DOHH2 (cell line): ENCODE data around the gene DDX1.

Experiments used
- EZH2phosphoT487 ChIP-seq: fragments of 200-600 bp; sonication (generic); IDR thresholded peaks from 2 replicates; pipeline ENCODE4 v1.6.1; 2017; ENCODE audit warnings: borderline replicate concordance, mild to moderate bottlenecking, antibody characterized with exemption, low read length, moderate library complexity, mixed read lengths
- TF ChIP-seq, protein P1 (sequence below): fragments of 200-600 bp; sonication (generic); IDR thresholded peaks from one replicate; pipeline ENCODE4 v1.5.1; 2014; ENCODE audit warnings: antibody characterized with exemption, mild to moderate bottlenecking, low read depth, low read length; ENCODE audit not compliant: poor library complexity, severe bottlenecking

DNA sequence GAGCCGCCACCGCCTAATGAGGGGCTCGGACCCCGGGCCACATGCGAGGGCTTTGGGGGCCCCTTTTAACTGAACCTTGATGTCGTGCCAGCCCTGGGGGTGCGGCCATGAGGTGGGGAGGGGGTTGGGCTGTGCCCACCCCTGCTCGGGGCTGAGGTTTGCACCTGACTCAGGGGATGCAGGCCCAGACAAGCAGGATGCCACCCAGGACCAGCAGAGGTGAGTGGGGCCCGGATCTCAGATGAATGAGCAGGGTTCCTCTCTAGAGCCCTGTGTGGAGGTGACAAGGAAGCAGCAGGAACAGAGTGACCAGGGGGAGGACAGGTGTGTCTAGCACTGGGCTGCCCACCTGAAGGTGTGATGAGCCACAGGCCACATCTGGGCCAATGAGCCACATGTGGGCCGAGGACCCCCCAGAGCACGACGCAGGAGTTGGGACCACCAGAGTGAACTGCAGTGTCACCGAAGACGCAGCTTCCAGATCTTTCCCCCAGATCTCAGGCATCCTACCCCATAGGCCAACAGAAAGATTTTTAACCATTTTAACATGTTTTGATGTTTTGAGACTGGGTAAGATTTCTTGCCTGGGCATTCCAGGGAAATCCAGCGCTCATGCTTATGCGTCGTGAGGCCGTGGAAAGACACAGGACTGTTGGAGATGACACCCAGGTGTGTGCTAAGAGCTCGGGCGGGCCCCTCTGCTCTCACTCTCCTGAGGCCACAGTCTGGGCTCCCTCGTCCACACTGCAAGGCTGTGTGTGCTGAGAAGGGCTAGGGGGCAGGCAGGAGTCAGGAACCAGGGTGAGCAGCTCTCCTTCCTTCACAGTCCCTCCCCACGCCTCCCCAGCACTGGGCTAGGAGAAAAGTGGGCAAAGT, 73.6 kb downstream of the DDX1 start:
- TF ChIP-seq, protein P1, sequence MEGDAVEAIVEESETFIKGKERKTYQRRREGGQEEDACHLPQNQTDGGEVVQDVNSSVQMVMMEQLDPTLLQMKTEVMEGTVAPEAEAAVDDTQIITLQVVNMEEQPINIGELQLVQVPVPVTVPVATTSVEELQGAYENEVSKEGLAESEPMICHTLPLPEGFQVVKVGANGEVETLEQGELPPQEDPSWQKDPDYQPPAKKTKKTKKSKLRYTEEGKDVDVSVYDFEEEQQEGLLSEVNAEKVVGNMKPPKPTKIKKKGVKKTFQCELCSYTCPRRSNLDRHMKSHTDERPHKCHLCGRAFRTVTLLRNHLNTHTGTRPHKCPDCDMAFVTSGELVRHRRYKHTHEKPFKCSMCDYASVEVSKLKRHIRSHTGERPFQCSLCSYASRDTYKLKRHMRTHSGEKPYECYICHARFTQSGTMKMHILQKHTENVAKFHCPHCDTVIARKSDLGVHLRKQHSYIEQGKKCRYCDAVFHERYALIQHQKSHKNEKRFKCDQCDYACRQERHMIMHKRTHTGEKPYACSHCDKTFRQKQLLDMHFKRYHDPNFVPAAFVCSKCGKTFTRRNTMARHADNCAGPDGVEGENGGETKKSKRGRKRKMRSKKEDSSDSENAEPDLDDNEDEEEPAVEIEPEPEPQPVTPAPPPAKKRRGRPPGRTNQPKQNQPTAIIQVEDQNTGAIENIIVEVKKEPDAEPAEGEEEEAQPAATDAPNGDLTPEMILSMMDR: no peak
- no peak for TF ChIP-seq EZH2phosphoT487
